HG03108 (cell line): ENCODE data around the gene NR1D2.
"Not testable (repeated sequence)": the region's sequence is repeated elsewhere in the genome, so short reads cannot be mapped to it uniquely, and the experiment has no call there.

Experiments
- ATAC-seq: cut with Tn5 transposase; IDR thresholded peaks from one replicate; pipeline ENCODE4 v1.9.1; 2021; ENCODE audit warnings: moderate library complexity; ENCODE audit not compliant: unreplicated experiment

NR1D2 gene

GRCh38 chr3:23944861-23945662, at the start of gene NR1D2:
Gene NR1D2 (plus strand): TSS chr3:23945286. CDS start chr3:23945579, 293 bp downstream.
- peak; percentile 50 for ATAC-seq

DNA sequence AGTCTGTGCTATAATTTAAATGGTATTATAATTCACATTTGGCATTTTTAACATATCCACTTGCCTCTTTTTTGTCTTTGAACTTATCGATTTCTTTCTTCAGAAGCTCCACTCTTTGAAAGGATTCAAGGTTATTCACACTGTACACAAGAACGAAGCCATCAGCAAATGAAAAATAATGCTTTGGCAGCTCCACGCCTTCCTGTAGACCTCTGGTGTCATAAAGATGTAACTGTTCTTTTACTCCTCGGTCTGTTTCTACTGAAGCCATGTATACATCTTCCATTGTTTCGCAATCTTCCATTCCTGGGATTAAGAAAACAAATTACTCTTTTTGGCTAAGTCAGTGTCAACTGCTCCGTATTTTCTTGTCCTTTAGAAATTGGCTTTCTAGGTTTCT, 44.3 kb upstream of the NR1D2 start:
- ATAC-seq: no peak

- ATAC-seq: no peak
These were observed 40.5 kb upstream of the NR1D2 start for GRCh38 chr3:23904545-23904944.

GRCh38 chr3:23909341-23909740, 35.7 kb upstream of the NR1D2 start:
- ATAC-seq: no peak

DNA sequence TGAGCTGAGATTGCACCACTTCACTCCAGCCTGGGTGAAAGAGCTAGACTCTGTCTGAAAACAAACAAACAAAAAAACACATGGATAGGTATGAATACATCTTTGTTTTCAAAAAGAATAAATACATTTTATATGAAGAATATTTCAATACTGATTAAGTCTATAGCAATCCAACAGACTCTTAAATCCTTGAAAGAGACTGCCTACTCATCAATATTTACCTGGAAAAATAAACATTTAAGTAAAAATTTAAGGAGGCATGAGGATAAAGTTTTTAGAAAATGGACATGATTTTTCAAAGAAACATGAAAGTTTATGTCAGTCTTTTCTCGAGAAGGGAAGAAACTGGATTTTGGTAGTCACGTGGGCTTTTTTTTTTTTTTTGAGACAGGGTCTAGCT, 33.7 kb upstream of the NR1D2 start:
- no peak for ATAC-seq

DNA sequence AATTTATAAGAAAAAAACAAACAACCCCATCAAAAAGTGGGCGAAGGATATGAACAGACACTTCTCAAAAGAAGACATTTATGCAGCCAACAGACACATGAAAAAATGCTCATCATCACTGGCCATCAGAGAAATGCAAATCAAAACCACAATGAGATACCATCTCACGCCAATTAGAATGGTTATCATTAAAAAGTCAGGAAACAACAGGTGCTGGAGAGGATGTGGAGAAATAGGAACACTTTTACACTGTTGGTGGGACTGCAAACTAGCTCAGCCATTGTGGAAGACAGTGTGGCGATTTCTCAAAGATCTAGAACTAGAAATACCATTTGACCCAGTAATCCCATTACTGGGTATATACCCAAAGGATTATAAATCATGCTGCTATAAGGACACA, 32.8 kb upstream of the NR1D2 start:
- ATAC-seq: not testable (repeated sequence)

- ATAC-seq: no peak
These were observed 31.9 kb upstream of the NR1D2 start for GRCh38 chr3:23913182-23913581.

GRCh38 chr3:23913873-23914743, 31.0 kb upstream of the NR1D2 start:
- ATAC-seq: no peak

DNA sequence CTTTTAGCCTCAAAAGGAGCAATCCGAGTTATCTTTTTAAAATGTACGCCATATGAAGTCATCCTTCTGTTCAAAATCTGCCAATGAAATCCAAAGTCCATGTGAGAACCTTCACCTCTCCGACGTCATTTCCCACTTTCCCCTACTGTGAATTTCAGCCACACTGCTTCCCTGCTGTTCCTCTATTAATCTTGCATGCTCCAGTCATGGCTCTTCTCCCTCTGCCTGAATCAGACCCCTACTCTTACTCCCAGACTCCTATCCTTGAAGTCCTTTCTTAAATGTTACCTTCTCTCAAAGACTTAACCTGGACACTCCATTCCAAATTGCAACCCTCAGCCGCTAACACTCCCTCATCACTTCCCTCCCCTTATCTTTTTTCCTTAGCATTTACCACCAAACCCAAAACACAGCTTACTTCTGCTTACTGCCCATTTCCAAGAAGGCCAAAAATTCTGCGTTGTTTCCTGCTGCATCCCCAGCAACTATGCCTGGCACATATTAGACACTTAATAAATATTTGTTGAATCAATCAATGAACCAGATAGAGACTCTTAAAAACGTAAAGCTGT, 29.5 kb upstream of the NR1D2 start:
- no peak for ATAC-seq

DNA sequence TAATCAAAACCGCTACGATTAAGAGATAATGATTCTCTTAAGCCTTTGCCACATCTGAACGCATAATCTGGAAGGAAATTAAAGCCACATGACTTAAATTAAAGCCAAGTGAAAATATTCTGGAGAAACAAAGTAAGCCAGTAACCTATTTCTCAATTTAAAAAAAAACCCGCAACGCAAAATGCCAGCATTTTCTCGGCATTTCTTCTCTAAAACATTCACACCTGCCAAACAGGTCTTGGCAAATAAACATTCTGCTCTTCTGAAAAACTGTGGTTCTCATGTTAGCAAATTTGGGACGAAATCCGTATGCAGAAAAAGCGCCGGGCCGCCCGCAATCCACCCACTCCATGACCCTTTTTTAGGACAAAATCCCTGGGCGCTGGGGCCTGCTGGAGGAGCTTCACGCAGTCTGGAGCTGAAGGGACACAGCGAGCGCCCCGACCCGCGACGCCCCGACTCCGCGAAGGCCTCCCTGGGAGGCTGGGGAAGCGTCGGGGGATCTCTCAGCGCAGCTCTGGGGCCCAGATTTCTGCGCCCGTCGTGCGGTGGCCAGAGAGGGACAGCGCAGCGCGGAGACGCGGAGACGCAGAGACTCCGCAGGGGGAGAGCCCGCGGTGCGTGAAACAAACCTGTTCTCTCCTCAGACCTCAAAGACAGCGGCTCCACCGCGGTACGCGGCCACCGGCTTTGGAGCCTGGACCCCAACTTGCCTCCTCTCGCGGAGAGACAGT, 28.8 kb upstream of the NR1D2 start:
- ATAC-seq: peak; percentile 36

GRCh38 chr3:23916886-23917678, 28.0 kb upstream of the NR1D2 start, which contains the start of the genes NKIRAS1 and RPL15:
Gene NKIRAS1 (minus strand): TSS chr3:23916990. CDS start chr3:23910904, 6,086 bp downstream.
Gene RPL15 (plus strand): TSS chr3:23917132. CDS start chr3:23917860, 728 bp downstream.
- peak; percentile 96 for ATAC-seq

DNA sequence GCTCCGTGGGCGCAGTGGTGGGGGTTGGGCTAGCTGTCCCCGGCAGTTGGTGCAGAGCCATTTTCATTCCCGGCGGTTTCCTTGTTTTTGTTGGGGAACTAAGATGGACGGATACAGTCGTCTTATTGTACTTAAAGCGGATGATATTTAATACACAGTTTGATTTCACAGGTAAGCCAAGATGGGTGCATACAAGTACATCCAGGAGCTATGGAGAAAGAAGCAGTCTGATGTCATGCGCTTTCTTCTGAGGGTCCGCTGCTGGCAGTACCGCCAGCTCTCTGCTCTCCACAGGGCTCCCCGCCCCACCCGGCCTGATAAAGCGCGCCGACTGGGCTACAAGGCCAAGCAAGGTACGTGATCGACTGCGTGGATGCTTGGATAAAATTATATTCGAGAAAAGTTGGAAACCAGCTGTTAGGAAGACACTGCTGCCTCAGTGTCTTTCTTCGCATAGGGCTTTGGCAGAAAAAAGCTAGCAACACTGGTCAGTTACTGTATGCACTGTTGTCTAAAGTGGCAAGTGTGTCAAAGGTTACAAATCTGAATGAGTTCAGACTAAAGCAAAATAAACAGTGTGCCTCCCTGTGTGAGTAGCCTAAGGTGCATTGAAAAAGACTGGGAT, 27.3 kb upstream of the NR1D2 start:
- ATAC-seq: not testable (repeated sequence)

- not testable (repeated sequence) for ATAC-seq
These were observed 26.8 kb upstream of the NR1D2 start for GRCh38 chr3:23918331-23918730.

GRCh38 chr3:23919628-23920027, 25.5 kb upstream of the NR1D2 start:
- ATAC-seq: no peak

GRCh38 chr3:23920151-23920655, 24.9 kb upstream of the NR1D2 start:
- ATAC-seq: no peak

GRCh38 chr3:23921052-23921511, 24.0 kb upstream of the NR1D2 start:
- no peak for ATAC-seq

DNA sequence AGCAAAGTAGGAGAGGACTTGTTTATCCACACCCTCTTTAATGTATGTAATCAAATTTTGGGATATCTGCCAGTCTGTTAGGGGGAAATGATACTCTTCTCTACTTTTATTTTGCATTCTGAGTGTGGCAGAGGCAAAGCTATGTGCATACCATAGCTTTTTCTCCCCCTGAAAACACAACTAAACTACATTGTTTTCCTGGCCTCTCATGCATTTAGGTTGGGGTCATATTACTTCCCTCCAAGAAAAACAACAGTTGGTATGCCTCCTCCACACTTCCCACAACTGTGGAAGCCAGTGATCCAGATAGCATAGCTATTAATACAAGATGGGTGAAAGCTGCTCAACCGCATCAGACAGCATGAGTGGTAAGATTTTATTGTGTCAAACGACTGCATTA, 21.3 kb upstream of the NR1D2 start:
- no peak for ATAC-seq

DNA sequence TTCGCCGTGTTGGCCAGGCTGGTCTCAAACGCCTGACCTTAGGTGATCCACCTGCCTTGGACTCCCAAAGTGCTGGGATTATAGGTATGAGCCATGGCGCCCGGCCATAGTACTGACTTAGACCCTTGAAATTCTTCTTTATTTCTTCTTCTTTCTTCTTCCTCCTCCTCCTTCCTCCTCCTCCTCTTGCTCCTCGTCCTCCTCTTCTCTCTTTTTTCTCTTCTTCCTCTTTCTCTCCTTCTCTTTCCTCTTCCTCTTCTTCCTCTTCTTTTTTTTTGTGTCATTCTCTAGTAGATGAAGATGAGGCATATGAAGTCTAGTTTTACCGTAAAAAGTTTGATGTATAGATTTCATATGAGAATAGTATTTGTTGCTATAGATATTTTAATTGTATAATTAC, 18.8 kb upstream of the NR1D2 start:
- ATAC-seq: no peak

GRCh38 chr3:23926736-23927135, 18.4 kb upstream of the NR1D2 start:
- ATAC-seq: no peak
